Thymus (tissue), 11 donors: ENCODE data around the gene LCLAT1. TPM values are rescaled to one million over a fixed set of nuclear protein-coding genes. Genes with fewer than 3 reads are reported as not detected.
"Not testable (repeated sequence)": the region's sequence is repeated elsewhere in the genome, so short reads cannot be mapped to it uniquely, and the experiment has no call there.

ENCODE experiments used
- DNase-seq, 9 donors: peaks; one replicate each; pipeline ENCODE4 v3.0.0-alpha.2; 2013; ENCODE audit warnings: low spot score in 9 of 9, low read depth in 6 of 9, missing footprints in 1 of 9
- H3K27ac ChIP-seq, 2 donors: one replicate each; pipeline ENCODE4 v1.5.1; 2013; ENCODE audit warnings: control low read depth in 1 of 2, low read depth in 1 of 2, low read length in 1 of 2, mild to moderate bottlenecking in 1 of 2, moderate library complexity in 1 of 2
- H3K27me3 ChIP-seq, 2 donors: one replicate each; pipeline ENCODE4 v1.5.1; 2013; ENCODE audit warnings: low read length in 1 of 2; ENCODE audit not compliant: control insufficient read depth in 2 of 2, insufficient read depth in 1 of 2
- H3K36me3 ChIP-seq, 2 donors: one replicate each; pipeline ENCODE4 v1.5.1; 2013; ENCODE audit warnings: low read length in 1 of 2, mild to moderate bottlenecking in 1 of 2, moderate library complexity in 1 of 2; ENCODE audit not compliant: control insufficient read depth in 2 of 2, insufficient read depth in 2 of 2
- H3K4me1 ChIP-seq, 2 donors: one replicate each; pipeline ENCODE4 v1.5.1; 2013; ENCODE audit warnings: low read length in 2 of 2; ENCODE audit not compliant: control insufficient read depth in 2 of 2, insufficient read depth in 2 of 2
- H3K4me3 ChIP-seq, 2 donors: one replicate each; pipeline ENCODE4 v1.5.1; 2013; ENCODE audit warnings: low read length in 2 of 2, control low read depth in 1 of 2, mild to moderate bottlenecking in 1 of 2
- H3K9me3 ChIP-seq, 2 donors: one replicate each; pipeline ENCODE4 v1.5.1; 2013; ENCODE audit warnings: low read length in 1 of 2, mild to moderate bottlenecking in 1 of 2; ENCODE audit not compliant: control insufficient read depth in 2 of 2, insufficient read depth in 1 of 2
- WGBS: extraction: QIAGEN DNeasy Blood & Tissue Kit; methylation state at CpG from one replicate; pipeline ENCODE4 v1.1.7; 2013; 5-methylcytosine and 5-hydroxymethylcytosine counted together
- polyA plus RNA-seq: library from polyadenylated mRNA; stranded (reverse); fragments of 200-250 nt; gene quantifications from one replicate; pipeline ENCODE4 v1.2.3, GENCODE V29; 2013
- total RNA-seq: library from RNA; stranded (reverse); fragments of 120-200 nt; gene quantifications from one replicate; pipeline ENCODE4 v1.2.4, GENCODE V29; 2013
- donor health status: healthy.

Gene LCLAT1
- total and polyA plus RNA-seq, 2 donors = 5.0 to 12.9 TPM

DNA sequence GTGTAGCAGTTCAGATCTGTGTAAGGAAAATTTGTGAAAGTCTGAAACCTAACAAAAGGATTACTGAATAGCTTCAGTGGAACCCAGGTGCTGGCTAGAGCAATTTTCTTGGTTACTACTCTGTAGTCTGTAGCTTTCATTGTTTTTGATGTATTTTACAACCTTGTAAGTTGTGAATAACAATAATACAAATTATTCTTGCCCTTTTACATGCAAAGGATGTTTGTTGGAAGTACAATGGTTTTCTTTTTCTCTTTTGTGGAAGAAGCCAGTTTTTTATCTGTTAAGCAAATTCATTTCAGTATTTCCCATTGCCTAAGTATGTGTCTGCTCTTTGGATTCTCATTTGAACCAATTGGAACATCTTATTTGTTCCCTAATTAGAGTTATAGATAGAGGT lies 10.2 kb downstream of the LCLAT1 start:
- Histone ChIP-seq H3K27ac (no peak overlapping the region), H3K27me3 (no peaks in the 10 kb centered on the region), H3K4me1 (peaks cover 6 to 7% of the 10 kb centered on the region in 2 donors), H3K4me3 (no peak overlapping the region), H3K9me3 (no peaks in the 10 kb centered on the region), H3K36me3 (no peaks in the 10 kb centered on the region)
- no peak for DNase-seq

GRCh38 chr2:30459140-30459539 lies 12.1 kb downstream of the LCLAT1 start:
- DNase-seq = no peak
- no peak overlapping the region for H3K27ac ChIP-seq
- H3K27me3 ChIP-seq = no peaks in the 10 kb centered on the region
- H3K4me1 ChIP-seq = peaks cover 6 to 8% of the 10 kb centered on the region in 2 donors
- no peak overlapping the region for H3K4me3 ChIP-seq
- H3K9me3 ChIP-seq = no peaks in the 10 kb centered on the region
- no peaks in the 10 kb centered on the region for H3K36me3 ChIP-seq
- WGBS = 75% methylated on average over 2 of the region's 2 CpGs

GRCh38 chr2:30462131-30462857 lies 15.2 kb downstream of the LCLAT1 start:
- 85% methylated on average over 4 of the region's 4 CpGs for WGBS
- no peak for DNase-seq

GRCh38 chr2:30463535-30463934 lies 16.5 kb downstream of the LCLAT1 start:
- no peak for DNase-seq
- Histone ChIP-seq H3K27ac (no peak overlapping the region), H3K4me3 (no peak overlapping the region), H3K27me3 (no peaks in the 10 kb centered on the region), H3K36me3 (no peaks in the 10 kb centered on the region), H3K9me3 (no peaks in the 10 kb centered on the region), H3K4me1 (peaks cover 0 to 3% of the 10 kb centered on the region in 2 donors)
- 50% methylated on average over 2 of the region's 2 CpGs for WGBS

More at GRCh38 chr2:30462131-30462857, 15.2 kb downstream of the LCLAT1 start:
- no peaks in the 10 kb centered on the region for H3K27me3 ChIP-seq
- no peaks in the 10 kb centered on the region for H3K36me3 ChIP-seq
- H3K9me3 ChIP-seq = no peaks in the 10 kb centered on the region
- H3K27ac ChIP-seq = no peak overlapping the region
- H3K4me1 ChIP-seq = peaks cover 0 to 3% of the 10 kb centered on the region in 2 donors
- no peak overlapping the region for H3K4me3 ChIP-seq

DNA sequence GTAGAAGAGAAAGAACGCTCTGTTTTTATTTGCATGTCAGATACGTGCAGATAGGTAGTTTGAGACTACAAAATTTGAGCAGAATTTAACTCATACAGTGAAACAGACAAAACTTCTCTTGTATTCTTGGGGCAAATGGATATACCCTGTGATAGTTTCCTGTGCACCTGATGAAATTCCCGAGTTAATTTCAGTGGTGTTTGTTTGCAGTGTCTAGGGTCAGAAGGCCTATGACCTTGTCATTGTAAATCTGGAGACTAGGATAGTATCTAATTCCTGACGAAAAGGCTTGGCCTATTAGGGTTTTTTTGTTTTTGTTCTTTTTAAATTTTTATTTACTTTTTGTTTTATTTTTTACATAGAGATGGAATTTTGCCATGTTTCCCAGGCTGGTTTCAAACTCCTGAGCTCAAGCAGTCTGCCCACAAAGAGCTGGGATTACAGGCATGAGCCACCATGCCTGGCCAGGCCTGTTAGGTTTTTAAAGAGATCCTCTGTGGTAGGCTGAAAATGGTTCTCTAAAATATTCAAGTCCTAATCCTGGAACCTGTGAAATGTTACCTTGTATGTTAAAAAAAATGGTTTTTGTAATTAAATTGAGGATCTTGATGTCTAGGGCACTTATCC lies 17.6 kb downstream of the LCLAT1 start:
- WGBS = 97% methylated on average over 4 of the region's 4 CpGs
- Histone ChIP-seq H3K9me3 (no peaks in the 10 kb centered on the region), H3K27me3 (no peaks in the 10 kb centered on the region), H3K4me3 (no peak overlapping the region), H3K27ac (no peak overlapping the region), H3K4me1 (peaks cover 0 to 3% of the 10 kb centered on the region in 2 donors), H3K36me3 (no peaks in the 10 kb centered on the region)
- no peak for DNase-seq

DNA sequence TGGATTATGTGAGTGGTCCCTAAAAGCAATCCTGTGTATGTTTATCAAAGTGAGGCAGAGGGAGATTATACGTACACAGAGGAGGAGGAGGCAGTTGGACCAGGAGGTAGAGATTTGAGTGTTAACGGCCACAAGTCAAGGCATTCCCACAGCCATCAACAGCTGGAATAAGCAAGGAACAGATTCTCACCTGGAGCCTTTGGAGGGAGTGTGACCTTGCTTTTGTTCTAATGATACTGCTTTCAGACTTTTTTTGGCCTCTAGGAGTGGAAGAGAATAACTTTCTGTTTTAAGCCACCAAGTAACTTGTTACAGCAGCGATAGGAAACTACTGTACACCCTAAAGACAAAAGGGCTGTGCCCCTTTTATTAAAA lies 18.1 kb downstream of the LCLAT1 start:
- H3K4me3 ChIP-seq = no peak overlapping the region
- peaks cover 0 to 3% of the 10 kb centered on the region in 2 donors for H3K4me1 ChIP-seq
- DNase-seq = no peak
- no peaks in the 10 kb centered on the region for H3K9me3 ChIP-seq
- no peak overlapping the region for H3K27ac ChIP-seq
- 92% methylated on average over 3 of the region's 3 CpGs for WGBS
- no peaks in the 10 kb centered on the region for H3K36me3 ChIP-seq
- H3K27me3 ChIP-seq = no peaks in the 10 kb centered on the region

DNA sequence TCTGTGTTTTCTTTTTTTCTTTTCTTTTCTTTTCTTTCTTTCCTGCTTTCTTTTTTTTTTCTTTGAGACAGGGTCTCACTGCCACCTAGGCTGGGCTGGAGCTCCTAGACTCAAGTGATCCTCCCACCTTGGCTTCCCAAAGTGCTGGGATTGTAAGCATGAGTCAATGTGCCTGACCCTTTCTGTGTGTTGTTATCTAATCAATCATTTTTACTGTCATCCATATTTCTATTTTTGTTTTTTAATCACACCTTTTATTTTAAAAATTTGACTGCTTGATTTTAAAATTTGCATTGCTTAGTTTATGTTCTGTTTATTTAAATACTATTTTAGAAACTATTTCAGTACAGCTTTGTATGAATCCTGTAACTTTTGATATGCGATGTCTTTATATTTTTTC lies 19.2 kb downstream of the LCLAT1 start:
- H3K36me3 ChIP-seq = no peaks in the 10 kb centered on the region
- 100% methylated on average over 1 of the region's 1 CpG for WGBS
- no peaks in the 10 kb centered on the region for H3K27me3 ChIP-seq
- H3K9me3 ChIP-seq = no peaks in the 10 kb centered on the region
- peaks cover 0 to 3% of the 10 kb centered on the region in 2 donors for H3K4me1 ChIP-seq
- DNase-seq = no peak
- no peak overlapping the region for H3K4me3 ChIP-seq
- H3K27ac ChIP-seq = no peak overlapping the region

DNA sequence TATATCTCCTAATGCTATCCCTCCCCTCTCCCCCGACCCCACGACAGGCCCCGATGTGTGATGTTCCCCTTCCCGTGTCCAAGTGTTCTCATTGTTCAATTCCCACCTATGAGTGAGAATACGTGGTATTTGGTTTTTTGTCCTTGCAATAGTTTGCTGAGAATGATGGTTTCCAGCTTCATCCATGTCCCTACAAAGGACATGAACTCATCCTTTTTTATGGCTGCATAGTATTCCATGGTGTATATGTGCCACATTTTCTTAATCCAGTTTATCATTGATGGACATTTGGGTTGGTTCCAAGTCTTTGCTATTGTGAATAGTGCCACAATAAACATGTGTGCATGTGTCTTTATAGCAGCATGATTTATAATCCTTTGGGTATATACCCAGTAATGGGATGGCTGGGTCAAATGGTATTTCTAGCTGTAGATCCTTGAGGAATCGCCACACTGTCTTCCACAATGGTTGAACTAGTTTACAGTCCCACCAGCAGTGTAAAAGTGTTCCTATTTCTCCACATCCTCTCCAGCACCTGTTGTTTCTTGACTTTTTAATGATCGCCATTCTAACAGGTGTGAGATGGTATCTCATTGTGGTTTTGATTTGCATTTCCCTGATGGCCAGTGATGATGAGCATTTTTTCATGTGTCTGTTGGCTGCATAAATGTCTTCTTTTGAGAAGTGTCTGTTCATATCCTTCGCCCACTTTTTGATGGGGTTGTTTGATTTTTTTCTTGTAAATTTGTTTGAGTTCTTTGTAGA lies 20.2 kb downstream of the LCLAT1 start:
- WGBS = 85% methylated on average over 8 of the region's 8 CpGs
- H3K27me3 ChIP-seq = not testable (repeated sequence)

GRCh38 chr2:30470426-30470825 lies 23.4 kb downstream of the LCLAT1 start:
- Histone ChIP-seq H3K36me3 (no peaks in the 10 kb centered on the region), H3K4me1 (no peaks in the 10 kb centered on the region), H3K9me3 (no peaks in the 10 kb centered on the region), H3K4me3 (no peak overlapping the region), H3K27me3 (no peaks in the 10 kb centered on the region), H3K27ac (no peak overlapping the region)
- DNase-seq = no peak
- WGBS = 99% methylated on average over 1 of the region's 1 CpG

More for the DNA sequence above, 20.2 kb downstream of the LCLAT1 start:
- not testable (repeated sequence) for DNase-seq, H3K4me3 ChIP-seq, H3K36me3 ChIP-seq, H3K9me3 ChIP-seq, H3K27ac ChIP-seq, H3K4me1 ChIP-seq
